ENCODE measurements around the gene BSDC1.

GRCh38 chr1:32438136-32438535, 43.9 kb upstream of the BSDC1 start:
- TF ChIP-seq POLR2AphosphoS5 (IDR thresholded peaks at IDR 0.05) (no peak), POLR2A (IDR thresholded peaks at IDR 0.05) (no peak)
- TF ChIP-seq, protein P1, sequence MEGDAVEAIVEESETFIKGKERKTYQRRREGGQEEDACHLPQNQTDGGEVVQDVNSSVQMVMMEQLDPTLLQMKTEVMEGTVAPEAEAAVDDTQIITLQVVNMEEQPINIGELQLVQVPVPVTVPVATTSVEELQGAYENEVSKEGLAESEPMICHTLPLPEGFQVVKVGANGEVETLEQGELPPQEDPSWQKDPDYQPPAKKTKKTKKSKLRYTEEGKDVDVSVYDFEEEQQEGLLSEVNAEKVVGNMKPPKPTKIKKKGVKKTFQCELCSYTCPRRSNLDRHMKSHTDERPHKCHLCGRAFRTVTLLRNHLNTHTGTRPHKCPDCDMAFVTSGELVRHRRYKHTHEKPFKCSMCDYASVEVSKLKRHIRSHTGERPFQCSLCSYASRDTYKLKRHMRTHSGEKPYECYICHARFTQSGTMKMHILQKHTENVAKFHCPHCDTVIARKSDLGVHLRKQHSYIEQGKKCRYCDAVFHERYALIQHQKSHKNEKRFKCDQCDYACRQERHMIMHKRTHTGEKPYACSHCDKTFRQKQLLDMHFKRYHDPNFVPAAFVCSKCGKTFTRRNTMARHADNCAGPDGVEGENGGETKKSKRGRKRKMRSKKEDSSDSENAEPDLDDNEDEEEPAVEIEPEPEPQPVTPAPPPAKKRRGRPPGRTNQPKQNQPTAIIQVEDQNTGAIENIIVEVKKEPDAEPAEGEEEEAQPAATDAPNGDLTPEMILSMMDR (IDR thresholded peaks at IDR 0.05) = no peak

All from upper lobe of left lung (tissue), 4 donors.